Heart left ventricle (tissue), 13 donors: Measurements from ENCODE around the gene FAM98B.

Experiments used
- CTCF ChIP-seq, 12 donors: fragments of 200-600 bp; sonication (generic) in 4 of 12; IDR thresholded peaks; one replicate each; pipeline versions ENCODE4 v1.5.0 to v1.8.0; 2018 to 2022; ENCODE audit warnings: antibody characterized with exemption in 12 of 12, mild to moderate bottlenecking in 5 of 12
- POLR2A ChIP-seq, 2 donors: fragments of 450-650 bp; IDR thresholded peaks; one replicate each; pipeline ENCODE4 v1.6.1; 2017; ENCODE audit warnings: antibody characterized with exemption in 2 of 2, mild to moderate bottlenecking in 2 of 2, moderate library complexity in 2 of 2
- donor health status: ischemic (EF 13 %, LVEDD 7.1; RV severe dilation, severe dysfunction).
- donor health status: DM: no; HTN: yes; CAD: no.
- donor health status: DM: no; HTN: no; CAD: no.
- donor health status: ischemic (EF 25% LVEDD 6.9; RV normal size, moderate dysfunction).
- donor health status: ischemic (EF 25% LVEDD 5.7; RV mildly dilated, moderate dysfunction).
- donor health status: ischemic (EF 35%, LVEDD 5.7; RV mildly dilated, moderate dysfunction).
- donor health status: nonischemic (EF 11% LVEDD 7.7; RV severe dilation, severe dysfunction).
- donor health status: DM: yes; HTN: yes; CAD: no.
- donor health status: PGD.
- donor health status: ischemic (EF 29% LVEDD 5.4; RV normal size, mild dysfunction).
- donor health status: nonischemic (EF 23%, LVEDD 6.1; RV moderate dilation, normal function).

GRCh38 chr15:38516626-38517025 is 62.7 kb downstream of the FAM98B start:
- TF ChIP-seq POLR2A (IDR thresholded peaks at IDR 0.05) (no peak), CTCF (IDR thresholded peaks at IDR 0.05) (no peak)
